Neural cell (in vitro differentiated cells): ENCODE results near the gene ANKRD44. TPM values are rescaled to one million over a fixed set of nuclear protein-coding genes. Genes with fewer than 3 reads are reported as not detected.

Experiments
- H2AFZ ChIP-seq: fragments of 200-600, 300-800 bp; sonication (generic), shearing (Covaris generic); 2 replicates; pipeline ENCODE4 v1.6.0; 2014; ENCODE audit warnings: low read depth, mild to moderate bottlenecking, antibody characterized with exemption, low read length, moderate library complexity
- H3F3A ChIP-seq: fragments of 200-600 bp; shearing (Covaris generic); 2 replicates; pipeline ENCODE4 v1.6.1; 2016; ENCODE audit warnings: mild to moderate bottlenecking, moderate library complexity, mixed read lengths, antibody characterized with exemption, low read length; ENCODE audit not compliant: insufficient read depth, poor library complexity, severe bottlenecking
- H3K27ac ChIP-seq: fragments of 200-600, 300-800 bp; sonication (generic), shearing (Covaris generic); 2 replicates; pipeline ENCODE4 v1.5.1; 2014; ENCODE audit warnings: mild to moderate bottlenecking, low read length, moderate library complexity
- H3K27me3 ChIP-seq: fragments of 300-800, 200-600 bp; sonication (generic), shearing (Covaris generic); 2 replicates; pipeline ENCODE4 v1.6.0; 2014; ENCODE audit warnings: mild to moderate bottlenecking, low read depth, low read length, moderate library complexity; ENCODE audit not compliant: insufficient read depth
- H3K36me3 ChIP-seq: fragments of 300-800, 200-600 bp; sonication (generic), shearing (Covaris generic); 2 replicates; pipeline ENCODE4 v1.5.1; 2014; ENCODE audit warnings: mild to moderate bottlenecking, antibody characterized with exemption, low read length, moderate library complexity; ENCODE audit not compliant: insufficient read depth
- H3K4me2 ChIP-seq: fragments of 300-800, 200-600 bp; sonication (generic), shearing (Covaris generic); 2 replicates; pipeline ENCODE4 v1.6.0; 2014; ENCODE audit warnings: mild to moderate bottlenecking, low read length
- H3K4me3 ChIP-seq: fragments of 300-800, 200-600 bp; sonication (generic), shearing (Covaris generic); 2 replicates; pipeline ENCODE4 v1.5.1; 2014; ENCODE audit warnings: mild to moderate bottlenecking, low read length, moderate library complexity
- H3K79me2 ChIP-seq: fragments of 200-600 bp; shearing (Covaris generic); replicated peaks from 2 replicates; pipeline ENCODE4 v1.6.0; 2014; ENCODE audit warnings: mild to moderate bottlenecking, low read length, moderate library complexity; ENCODE audit not compliant: insufficient read depth
- H3K9ac ChIP-seq: fragments of 300-800, 200-600 bp; sonication (generic), shearing (Covaris generic); 2 replicates; pipeline ENCODE4 v1.6.1; 2016; ENCODE audit warnings: mild to moderate bottlenecking, low read length, mixed read lengths
- H3K9me2 ChIP-seq: fragments of 200-600 bp; shearing (Covaris generic); 2 replicates; pipeline ENCODE4 v1.6.1; 2016; ENCODE audit warnings: mild to moderate bottlenecking, low read length, mixed read lengths; ENCODE audit not compliant: insufficient read depth
- H3K9me3 ChIP-seq: fragments of 200-600, 300-800 bp; sonication (generic), shearing (Covaris generic); 2 replicates; pipeline ENCODE4 v1.6.1; 2016; ENCODE audit warnings: mild to moderate bottlenecking, mixed run types, low read length, moderate library complexity, mixed read lengths
- H4K20me1 ChIP-seq: fragments of 200-600 bp; shearing (Covaris generic); 2 replicates; pipeline ENCODE4 v1.6.1; 2016; ENCODE audit warnings: mild to moderate bottlenecking, mixed run types; ENCODE audit not compliant: insufficient read depth
- EP300 ChIP-seq: fragments of 450-650 bp; conservative IDR thresholded peaks from 2 replicates; pipeline ENCODE4 v1.6.1; 2014; ENCODE audit warnings: antibody characterized with exemption, mild to moderate bottlenecking, moderate library complexity; ENCODE audit not compliant: poor library complexity, severe bottlenecking
- EZH2 ChIP-seq: fragments of 200-600, 300-800 bp; shearing (Covaris generic), sonication (generic); IDR thresholded peaks from 2 replicates; pipeline ENCODE4 v1.6.1; 2014; ENCODE audit warnings: antibody characterized with exemption, low read length, borderline replicate concordance, mild to moderate bottlenecking; ENCODE audit not compliant: insufficient read depth, poor library complexity, severe bottlenecking
- MXI1 ChIP-seq: fragments of 450-650 bp; conservative IDR thresholded peaks from 2 replicates; pipeline ENCODE4 v1.6.1; 2014; ENCODE audit warnings: antibody characterized with exemption, mild to moderate bottlenecking; ENCODE audit not compliant: poor library complexity, severe bottlenecking
- POLR2AphosphoS5 ChIP-seq: IDR thresholded peaks from 2 replicates; pipeline ENCODE4 v1.6.1; 2012
- RAD21 ChIP-seq: fragments of 450-650 bp; conservative IDR thresholded peaks from 2 replicates; pipeline ENCODE4 v1.6.1; 2014; ENCODE audit warnings: antibody characterized with exemption, mild to moderate bottlenecking, moderate library complexity
- SMC3 ChIP-seq: fragments of 450-650 bp; conservative IDR thresholded peaks from 2 replicates; pipeline ENCODE4 v1.6.1; 2014; ENCODE audit warnings: antibody characterized with exemption, mild to moderate bottlenecking, moderate library complexity; ENCODE audit not compliant: poor library complexity
- TAF1 ChIP-seq: IDR thresholded peaks from 2 replicates; pipeline ENCODE4 v1.6.1; 2012; ENCODE audit warnings: low read depth
- polyA plus RNA-seq: library from polyadenylated mRNA; depleted of rRNA; stranded (reverse); fragments of >200 nt; gene quantifications from 2 replicates; pipeline ENCODE4 v1.2.3, GENCODE V29; 2014
- TF ChIP-seq, protein P1 (sequence below): fragments of 450-650 bp; IDR thresholded peaks from 2 replicates; pipeline ENCODE4 v1.5.1; 2014; ENCODE audit warnings: antibody characterized with exemption, mild to moderate bottlenecking, moderate library complexity; ENCODE audit not compliant: poor library complexity, severe bottlenecking
- TF ChIP-seq, protein P2 (sequence below): IDR thresholded peaks from 2 replicates; pipeline ENCODE4 v1.6.1; 2012; ENCODE audit warnings: borderline replicate concordance

The ANKRD44 gene
- polyA plus RNA-seq, 1 donor from 2014 or later: 94.3 TPM

DNA sequence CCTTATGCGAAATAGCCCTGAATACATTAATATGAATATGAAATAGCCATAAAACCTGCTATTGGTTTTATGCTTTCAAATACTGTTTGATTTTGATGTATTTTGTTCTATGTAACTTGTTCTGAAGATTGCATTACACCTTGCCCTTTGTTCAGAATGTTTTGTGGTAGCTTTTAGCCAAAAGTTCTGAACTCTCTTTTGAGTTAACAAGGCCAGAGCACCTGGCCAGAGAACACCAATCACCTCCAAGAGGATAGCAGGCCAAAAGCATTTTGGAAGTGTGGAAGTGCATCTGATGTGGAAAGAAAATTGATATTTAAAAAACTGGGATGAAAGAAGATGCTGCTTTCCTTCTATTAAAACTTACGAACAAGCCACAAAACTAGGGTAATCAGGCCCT, 297.5 kb downstream of the ANKRD44 start:
- H2AFZ ChIP-seq: no peak overlapping the region
- H3K27me3 ChIP-seq: no peaks in the 10 kb centered on the region
- H3K27ac ChIP-seq: no peak overlapping the region
- no peaks in the 10 kb centered on the region for H3K9me3 ChIP-seq
- no peak overlapping the region for H3K4me3 ChIP-seq
- H3K79me2 ChIP-seq: no peaks in the 10 kb centered on the region
- H3K4me2 ChIP-seq: no peak overlapping the region
- no peaks in the 10 kb centered on the region for H3K9me2 ChIP-seq
- no peaks in the 10 kb centered on the region for H3F3A ChIP-seq
- H4K20me1 ChIP-seq: no peaks in the 10 kb centered on the region
- H3K9ac ChIP-seq: no peak overlapping the region
- H3K36me3 ChIP-seq: no peaks in the 10 kb centered on the region
- no peak for TF ChIP-seq EZH2

DNA sequence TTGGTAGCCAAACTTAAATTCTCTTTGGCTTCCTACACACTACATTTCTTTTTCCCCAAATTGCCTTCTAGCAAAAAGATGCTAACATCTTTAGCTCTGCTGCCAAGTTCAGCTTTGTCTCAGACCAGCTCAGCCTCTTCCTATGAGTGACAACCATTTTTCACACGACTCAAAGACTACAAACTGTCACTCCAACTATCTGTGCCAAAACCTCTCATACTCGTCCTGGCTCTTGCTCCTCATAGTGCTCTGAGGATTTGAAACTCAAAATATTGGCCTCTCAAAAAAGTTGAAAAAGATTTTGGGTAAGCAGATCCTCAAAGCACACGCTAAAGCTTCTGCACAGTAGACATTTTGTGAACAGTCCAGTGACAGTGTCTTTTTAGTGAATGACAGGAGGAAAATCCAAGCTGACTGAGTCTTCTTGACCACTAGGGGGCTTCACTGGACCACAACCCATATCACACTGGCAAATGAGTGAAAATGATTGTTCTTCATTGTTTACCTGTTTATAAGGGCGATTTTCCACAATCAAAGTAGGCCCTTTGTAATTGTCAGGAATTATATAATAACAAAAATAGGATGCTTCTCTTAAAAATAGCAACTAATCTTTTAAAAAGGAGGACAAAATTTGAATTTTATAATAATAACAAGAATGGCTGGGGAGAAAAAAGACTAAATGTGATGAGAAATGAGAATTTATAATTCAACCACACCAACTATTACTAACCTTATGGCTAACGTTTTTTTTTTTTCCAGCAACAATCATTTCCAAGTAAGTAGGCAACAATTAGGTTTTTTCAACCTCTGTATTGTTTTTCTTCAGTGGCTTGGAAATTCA, 298.6 kb downstream of the ANKRD44 start:
- Histone ChIP-seq H3K4me2 (no peak overlapping the region), H4K20me1 (no peaks in the 10 kb centered on the region), H2AFZ (no peak overlapping the region), H3K9me3 (no peaks in the 10 kb centered on the region), H3K36me3 (no peaks in the 10 kb centered on the region), H3K9ac (no peak overlapping the region), H3K4me3 (no peak overlapping the region), H3F3A (peaks cover 3% of the 10 kb centered on the region), H3K79me2 (no peaks in the 10 kb centered on the region), H3K9me2 (no peaks in the 10 kb centered on the region), H3K27ac (no peak overlapping the region), H3K27me3 (no peaks in the 10 kb centered on the region)
- TF ChIP-seq, protein P1, sequence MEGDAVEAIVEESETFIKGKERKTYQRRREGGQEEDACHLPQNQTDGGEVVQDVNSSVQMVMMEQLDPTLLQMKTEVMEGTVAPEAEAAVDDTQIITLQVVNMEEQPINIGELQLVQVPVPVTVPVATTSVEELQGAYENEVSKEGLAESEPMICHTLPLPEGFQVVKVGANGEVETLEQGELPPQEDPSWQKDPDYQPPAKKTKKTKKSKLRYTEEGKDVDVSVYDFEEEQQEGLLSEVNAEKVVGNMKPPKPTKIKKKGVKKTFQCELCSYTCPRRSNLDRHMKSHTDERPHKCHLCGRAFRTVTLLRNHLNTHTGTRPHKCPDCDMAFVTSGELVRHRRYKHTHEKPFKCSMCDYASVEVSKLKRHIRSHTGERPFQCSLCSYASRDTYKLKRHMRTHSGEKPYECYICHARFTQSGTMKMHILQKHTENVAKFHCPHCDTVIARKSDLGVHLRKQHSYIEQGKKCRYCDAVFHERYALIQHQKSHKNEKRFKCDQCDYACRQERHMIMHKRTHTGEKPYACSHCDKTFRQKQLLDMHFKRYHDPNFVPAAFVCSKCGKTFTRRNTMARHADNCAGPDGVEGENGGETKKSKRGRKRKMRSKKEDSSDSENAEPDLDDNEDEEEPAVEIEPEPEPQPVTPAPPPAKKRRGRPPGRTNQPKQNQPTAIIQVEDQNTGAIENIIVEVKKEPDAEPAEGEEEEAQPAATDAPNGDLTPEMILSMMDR: peak; percentile 74
- TF ChIP-seq POLR2AphosphoS5: no peak
- peak; percentile 68 for TF ChIP-seq RAD21
- TF ChIP-seq, protein P2, sequence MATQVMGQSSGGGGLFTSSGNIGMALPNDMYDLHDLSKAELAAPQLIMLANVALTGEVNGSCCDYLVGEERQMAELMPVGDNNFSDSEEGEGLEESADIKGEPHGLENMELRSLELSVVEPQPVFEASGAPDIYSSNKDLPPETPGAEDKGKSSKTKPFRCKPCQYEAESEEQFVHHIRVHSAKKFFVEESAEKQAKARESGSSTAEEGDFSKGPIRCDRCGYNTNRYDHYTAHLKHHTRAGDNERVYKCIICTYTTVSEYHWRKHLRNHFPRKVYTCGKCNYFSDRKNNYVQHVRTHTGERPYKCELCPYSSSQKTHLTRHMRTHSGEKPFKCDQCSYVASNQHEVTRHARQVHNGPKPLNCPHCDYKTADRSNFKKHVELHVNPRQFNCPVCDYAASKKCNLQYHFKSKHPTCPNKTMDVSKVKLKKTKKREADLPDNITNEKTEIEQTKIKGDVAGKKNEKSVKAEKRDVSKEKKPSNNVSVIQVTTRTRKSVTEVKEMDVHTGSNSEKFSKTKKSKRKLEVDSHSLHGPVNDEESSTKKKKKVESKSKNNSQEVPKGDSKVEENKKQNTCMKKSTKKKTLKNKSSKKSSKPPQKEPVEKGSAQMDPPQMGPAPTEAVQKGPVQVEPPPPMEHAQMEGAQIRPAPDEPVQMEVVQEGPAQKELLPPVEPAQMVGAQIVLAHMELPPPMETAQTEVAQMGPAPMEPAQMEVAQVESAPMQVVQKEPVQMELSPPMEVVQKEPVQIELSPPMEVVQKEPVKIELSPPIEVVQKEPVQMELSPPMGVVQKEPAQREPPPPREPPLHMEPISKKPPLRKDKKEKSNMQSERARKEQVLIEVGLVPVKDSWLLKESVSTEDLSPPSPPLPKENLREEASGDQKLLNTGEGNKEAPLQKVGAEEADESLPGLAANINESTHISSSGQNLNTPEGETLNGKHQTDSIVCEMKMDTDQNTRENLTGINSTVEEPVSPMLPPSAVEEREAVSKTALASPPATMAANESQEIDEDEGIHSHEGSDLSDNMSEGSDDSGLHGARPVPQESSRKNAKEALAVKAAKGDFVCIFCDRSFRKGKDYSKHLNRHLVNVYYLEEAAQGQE: no peak
- no peak for TF ChIP-seq MXI1
- TF ChIP-seq EP300: no peak
- no peak for TF ChIP-seq TAF1
- TF ChIP-seq EZH2: no peak
- peak; percentile 73 for TF ChIP-seq SMC3
